ENCODE measurements around the gene ZNF142.

The ZNF142 gene

GRCh38 chr2:218680061-218680460 lies 20.6 kb upstream of the ZNF142 start:
- Histone ChIP-seq H3K9me3 (ENCODE audit: control insufficient read depth, insufficient read depth, low read depth, low read length) (no peaks in the 10 kb centered on the region), H3K4me3 (ENCODE audit: low read depth, low read length) (no peak overlapping the region), H3K4me1 (ENCODE audit: control insufficient read depth, insufficient read depth, low read length) (no peaks in the 10 kb centered on the region), H3K27ac (ENCODE audit: extremely low read depth, low read depth, low read length) (no peak overlapping the region), H3K36me3 (ENCODE audit: control insufficient read depth in 2 of 2, insufficient read depth in 1 of 2, low read length in 2 of 2) (peaks cover 20 to 74% of the 10 kb centered on the region in 2 experiments)
- ChIA-PET POLR2A (no interaction called here), CTCF (interaction anchor here (1.0 to 1.1 kb wide), 2 partner anchors 168 to 407 kb away, joined by 4 read pairs; no protein-coding TSS in a partner anchor)
- no peak for TF ChIP-seq ELK4 (IDR thresholded peaks at IDR 0.05; ENCODE audit: borderline replicate concordance, low read depth, low read length)
- TF ChIP-seq PRDM1 (tag by site-specific recombination; IDR thresholded peaks at IDR 0.05) = peak; percentile 35; the same call in 1 of the 2 replicates

- TF ChIP-seq KLF9 (tag by site-specific recombination; IDR thresholded peaks at IDR 0.05; ENCODE audit: low read depth) = no peak
- no peak for TF ChIP-seq ZBTB7A (tag by site-specific recombination; IDR thresholded peaks at IDR 0.05; ENCODE audit: low read depth)
- peak; percentile 49; the same call in 1 of the 2 replicates for TF ChIP-seq PRDM1 (tag by site-specific recombination; IDR thresholded peaks at IDR 0.05)
- Histone ChIP-seq H3K27ac (ENCODE audit: extremely low read depth, low read depth, low read length) (no peak overlapping the region), H3K36me3 (ENCODE audit: control insufficient read depth in 2 of 2, insufficient read depth in 1 of 2, low read length in 2 of 2) (peaks cover 20 to 76% of the 10 kb centered on the region in 2 experiments; a peak in 2 of 3 replicates), H3K4me3 (ENCODE audit: low read depth, low read length) (no peak overlapping the region), H3K9me3 (ENCODE audit: control insufficient read depth, insufficient read depth, low read depth, low read length) (no peaks in the 10 kb centered on the region), H3K4me1 (ENCODE audit: control insufficient read depth, insufficient read depth, low read length) (no peaks in the 10 kb centered on the region)
- ChIA-PET POLR2A (no interaction called here), CTCF (interaction anchor here (1.0 to 1.1 kb wide), 2 partner anchors 8 to 169 kb away, joined by 4 read pairs; no protein-coding TSS in a partner anchor)
Observed at GRCh38 chr2:218679119-218679518, 19.7 kb upstream of the ZNF142 start.

GRCh38 chr2:218671654-218672566 lies 12.5 kb upstream of the ZNF142 start, which contains the start of the genes RNF25 and STK36:
Gene RNF25, minus strand, starts transcription at chr2:218672002. Its CDS starts 32 bp downstream, at chr2:218671970.
Gene STK36, plus strand, starts transcription at chr2:218672086. Its CDS starts 744 bp downstream, at chr2:218672830.
- H3K4me1 ChIP-seq (ENCODE audit: control insufficient read depth, insufficient read depth, low read length) = no peaks in the 10 kb centered on the region
- peaks cover 14 to 60% of the 10 kb centered on the region in 2 experiments for H3K36me3 ChIP-seq (ENCODE audit: control insufficient read depth in 2 of 2, insufficient read depth in 1 of 2, low read length in 2 of 2)
- ChIA-PET POLR2A (interaction anchor here (0.9 to 4.2 kb wide), 8 partner anchors 11 to 402 kb away, joined by 3 to 62 read pairs (median 4); partner anchors contain the start of genes AAMP, BCS1L, PLCD4 and PNKD), CTCF (interaction anchor here (0.6 to 3.9 kb wide), 14 partner anchors 12 to 614 kb away, joined by 3 to 26 read pairs (median 4); partner anchors contain the start of genes BCS1L and ZNF142)
- H3K4me3 ChIP-seq (ENCODE audit: low read depth, low read length) = peak within 1 kb of the TSS; percentile 94
- H3K9me3 ChIP-seq (ENCODE audit: control insufficient read depth, insufficient read depth, low read depth, low read length) = no peaks in the 10 kb centered on the region
- peak within 1 kb of the TSS; percentile 54 for H3K27ac ChIP-seq (ENCODE audit: extremely low read depth, low read depth, low read length)
- TF ChIP-seq ZNF335 (tag by site-specific recombination; conservative IDR thresholded peaks at IDR 0.05) (peak; percentile 100), ZNF658 (tag by site-specific recombination; IDR thresholded peaks at IDR 0.05) (no peak), PRDM10 (tag by site-specific recombination; IDR thresholded peaks at IDR 0.05) (peak; percentile 96), ZNF350 (tag by site-specific recombination; IDR thresholded peaks at IDR 0.05) (no peak), REST (tag by site-specific recombination; IDR thresholded peaks at IDR 0.05) (no peak), SCRT1 (tag by site-specific recombination; IDR thresholded peaks at IDR 0.05; ENCODE audit: borderline replicate concordance) (no peak), ELK4 (IDR thresholded peaks at IDR 0.05; ENCODE audit: borderline replicate concordance, low read depth, low read length) (0 out of 2 replicates have a peak, but pooled peaks have one; percentile 68), AEBP2 (tag by site-specific recombination; IDR thresholded peaks at IDR 0.05; ENCODE audit: borderline replicate concordance) (no peak), ZNF416 (tag by site-specific recombination; IDR thresholded peaks at IDR 0.05) (no peak), YY1 (tag by site-specific recombination; IDR thresholded peaks at IDR 0.05) (peak; percentile 73; the same call in 1 of the 2 replicates)
